HepG2 (cell line): ENCODE results near the gene TCFL5. TPM values are rescaled to one million over a fixed set of nuclear protein-coding genes. Genes with fewer than 3 reads are reported as not detected.

ENCODE experiments used
- AGO2 ChIP-seq: fragments of 200-400 bp; formaldehyde crosslinking; optimal IDR thresholded peaks from 2 replicates; pipeline ENCODE3; 2017; ENCODE audit warnings: mild to moderate bottlenecking, low read depth, low read length, moderate library complexity
- BCL6 ChIP-seq: IDR thresholded peaks from 2 replicates; pipeline ENCODE4 v1.6.1; 2016; ENCODE audit warnings: missing genetic modification reagents, missing compliant biosample characterization
- DRAP1 ChIP-seq: IDR thresholded peaks from 2 replicates; pipeline ENCODE4 v1.6.1; 2016; ENCODE audit warnings: missing genetic modification reagents, missing compliant biosample characterization
- HNF1B ChIP-seq: sonication (generic); formaldehyde crosslinking; IDR thresholded peaks from 2 replicates; pipeline ENCODE4 v1.5.1; 2020; ENCODE audit warnings: mild to moderate bottlenecking, moderate library complexity, missing genetic modification reagents
- KIAA2018 ChIP-seq: sonication (generic); formaldehyde crosslinking; IDR thresholded peaks from 2 replicates; pipeline ENCODE4 v1.5.0; 2020; ENCODE audit warnings: mild to moderate bottlenecking, missing genetic modification reagents, borderline replicate concordance
- MAFF ChIP-seq: IDR thresholded peaks from 2 replicates; pipeline ENCODE4 v1.6.1; 2011; ENCODE audit warnings: low read depth, low read length, improper control_type of control experiment
- TAF15 ChIP-seq: fragments of 200-400 bp; formaldehyde crosslinking; IDR thresholded peaks from one replicate; pipeline ENCODE4 v1.6.1; 2018; ENCODE audit warnings: mild to moderate bottlenecking, low read depth, low read length; ENCODE audit not compliant: poor library complexity, severe bottlenecking
- ZNF737 ChIP-seq: sonication (generic); formaldehyde crosslinking; IDR thresholded peaks from 2 replicates; pipeline ENCODE4 v1.5.0; 2020; ENCODE audit warnings: missing genetic modification reagents, mild to moderate bottlenecking, borderline replicate concordance
- ZNF772 ChIP-seq: sonication (generic); formaldehyde crosslinking; IDR thresholded peaks from 2 replicates; pipeline ENCODE4 v1.5.0; 2020; ENCODE audit warnings: mild to moderate bottlenecking, missing genetic modification reagents
- polyA plus RNA-seq, 8 experiments: library from polyadenylated mRNA; depleted of rRNA in 3 of 8; stranded (reverse) in 7 of 8; unstranded in 1 of 8; fragments of >200 nt; fragmentation: Illumina TruSeq in 4 of 8; extraction: Trizol in 4 of 8; gene quantifications; 2 replicates each; pipeline versions ENCODE4 v1.2.1 to v1.2.3, GENCODE V29; 2011 to 2016; ENCODE audit warnings: low read depth in 4 of 8, missing spikeins in 1 of 8, mixed read lengths in 1 of 8; ENCODE audit not compliant: insufficient read depth in 1 of 8
- total RNA-seq, 5 experiments: library from RNA; depleted of rRNA; stranded (reverse); fragments of >200 nt; fragmentation: Illumina TruSeq; extraction: Trizol; gene quantifications; 2 replicates each; pipeline ENCODE4 v1.2.3, GENCODE V29; 2016; ENCODE audit warnings: low read depth in 1 of 5

TCFL5 gene
- total and polyA plus RNA-seq, 2 of the 13 experiments (the other 11 are each of a cell fraction or from before 2014, with no cell fraction given) = 14.8 to 20.0 TPM

GRCh38 chr20:62825986-62826645 is 35.5 kb downstream of the TCFL5 start (continued):
- no peak for TF ChIP-seq DRAP1 (CRISPR knock-in tag)
- no peak for TF ChIP-seq MAFF
- TF ChIP-seq HNF1B (CRISPR knock-in tag) = no peak
- no peak for TF ChIP-seq BCL6
- TF ChIP-seq KIAA2018 (CRISPR knock-in tag) = no peak
- TF ChIP-seq ZNF737 = no peak
- peak; percentile 70 for TF ChIP-seq AGO2
- no peak for TF ChIP-seq ZNF772
- TF ChIP-seq TAF15 = peak; percentile 21
